ENCODE results near the gene VPS13C. TPM values are rescaled to one million over a fixed set of nuclear protein-coding genes. Genes with fewer than 3 reads are reported as not detected.

The VPS13C gene
- total RNA-seq, 1 donor from 2014 or later = 50.9 TPM

DNA sequence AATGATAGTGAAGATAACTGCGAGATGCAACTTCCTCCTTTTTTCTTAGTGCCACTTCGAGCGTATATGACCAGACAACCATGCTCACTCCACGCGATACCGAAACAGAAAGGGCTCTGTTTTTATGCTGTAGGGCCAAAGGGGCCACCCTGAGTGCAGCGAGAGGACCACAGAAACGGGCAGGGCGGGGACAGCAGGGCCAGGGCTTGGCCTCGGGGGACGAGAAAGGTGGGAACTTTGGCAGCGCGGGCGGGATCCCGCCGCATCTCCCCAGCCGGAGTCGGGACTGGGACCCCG is 483 bp downstream of the VPS13C start:
- no peak for TF ChIP-seq CTCF (IDR thresholded peaks at IDR 0.05; ENCODE audit: unreplicated experiment)
- Mint-ChIP-seq H3K4me1 (ENCODE audit: unreplicated experiment) (peaks cover 24% of the 10 kb centered on the region), H3K27me3 (ENCODE audit: unreplicated experiment) (peaks cover 1% of the 10 kb centered on the region), H3K9me3 (ENCODE audit: unreplicated experiment) (no peaks in the 10 kb centered on the region), H3K27ac (ENCODE audit: unreplicated experiment) (peak overlapping the region; percentile 40), H3K36me3 (ENCODE audit: low read depth, unreplicated experiment) (peaks cover 6% of the 10 kb centered on the region), H3K4me3 (ENCODE audit: unreplicated experiment) (peak overlapping the region; percentile 97)
- DNase-seq (ENCODE audit: low spot score) = no peak

GRCh38 chr15:62059108-62059815 is 985 bp downstream of the VPS13C start:
- Mint-ChIP-seq H3K9me3 (ENCODE audit: unreplicated experiment) (no peaks in the 10 kb centered on the region), H3K27ac (ENCODE audit: unreplicated experiment) (peak overlapping the region; percentile 40), H3K36me3 (ENCODE audit: low read depth, unreplicated experiment) (peaks cover 6% of the 10 kb centered on the region), H3K4me3 (ENCODE audit: unreplicated experiment) (peak overlapping the region; percentile 97), H3K4me1 (ENCODE audit: unreplicated experiment) (peaks cover 30% of the 10 kb centered on the region), H3K27me3 (ENCODE audit: unreplicated experiment) (peaks cover 2% of the 10 kb centered on the region)
- TF ChIP-seq CTCF (IDR thresholded peaks at IDR 0.05; ENCODE audit: unreplicated experiment) = no peak
- no peak for DNase-seq (ENCODE audit: low spot score)

DNA sequence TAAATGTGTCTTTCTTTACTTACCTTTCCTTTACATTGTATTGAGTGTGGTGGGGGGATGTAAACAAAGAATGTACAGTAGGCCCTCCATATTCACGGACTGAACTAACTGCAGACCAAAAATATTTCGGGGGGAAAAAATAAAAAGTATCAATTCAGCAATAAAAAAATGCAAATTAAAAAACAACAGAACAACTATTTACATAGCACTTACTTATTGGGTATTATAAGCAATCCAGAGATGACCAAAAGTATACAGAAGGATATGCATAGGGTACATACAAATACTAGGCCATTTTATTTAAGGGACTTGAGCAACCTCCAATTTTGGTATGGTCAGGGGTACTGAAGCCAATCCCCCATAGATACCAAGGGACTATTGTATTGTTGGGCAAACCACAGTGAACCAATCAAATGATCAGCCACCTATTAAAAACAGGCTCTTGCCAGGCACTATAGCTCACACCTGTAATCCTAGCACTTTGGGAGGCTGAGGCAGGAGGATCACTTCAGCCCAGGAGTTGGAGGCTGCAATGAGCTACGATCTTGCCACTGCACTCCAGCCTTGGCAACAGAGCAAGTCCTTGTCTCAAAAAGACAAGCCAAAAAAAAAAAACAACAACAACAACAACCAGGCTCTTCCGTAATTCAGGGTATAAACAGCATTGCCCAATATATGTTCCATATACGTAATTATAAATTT is 1.8 kb downstream of the VPS13C start:
- peaks cover 35% of the 10 kb centered on the region for H3K4me1 Mint-ChIP-seq (ENCODE audit: unreplicated experiment)
- DNase-seq (ENCODE audit: low spot score) = no peak
- no peaks in the 10 kb centered on the region for H3K9me3 Mint-ChIP-seq (ENCODE audit: unreplicated experiment)
- H3K27me3 Mint-ChIP-seq (ENCODE audit: unreplicated experiment) = peaks cover 4% of the 10 kb centered on the region
- H3K36me3 Mint-ChIP-seq (ENCODE audit: low read depth, unreplicated experiment) = peaks cover 6% of the 10 kb centered on the region
- H3K4me3 Mint-ChIP-seq (ENCODE audit: unreplicated experiment) = no peak overlapping the region
- TF ChIP-seq CTCF (IDR thresholded peaks at IDR 0.05; ENCODE audit: unreplicated experiment) = no peak
- no peak overlapping the region for H3K27ac Mint-ChIP-seq (ENCODE audit: unreplicated experiment)

GRCh38 chr15:62057341-62057980 is 2.8 kb downstream of the VPS13C start:
- peaks cover 40% of the 10 kb centered on the region for H3K4me1 Mint-ChIP-seq (ENCODE audit: unreplicated experiment)
- no peak for TF ChIP-seq CTCF (IDR thresholded peaks at IDR 0.05; ENCODE audit: unreplicated experiment)
- H3K36me3 Mint-ChIP-seq (ENCODE audit: low read depth, unreplicated experiment) = peaks cover 6% of the 10 kb centered on the region
- no peak for DNase-seq (ENCODE audit: low spot score)
- H3K27me3 Mint-ChIP-seq (ENCODE audit: unreplicated experiment) = peaks cover 3% of the 10 kb centered on the region
- no peak overlapping the region for H3K4me3 Mint-ChIP-seq (ENCODE audit: unreplicated experiment)
- H3K9me3 Mint-ChIP-seq (ENCODE audit: unreplicated experiment) = no peaks in the 10 kb centered on the region
- H3K27ac Mint-ChIP-seq (ENCODE audit: unreplicated experiment) = no peak overlapping the region

DNA sequence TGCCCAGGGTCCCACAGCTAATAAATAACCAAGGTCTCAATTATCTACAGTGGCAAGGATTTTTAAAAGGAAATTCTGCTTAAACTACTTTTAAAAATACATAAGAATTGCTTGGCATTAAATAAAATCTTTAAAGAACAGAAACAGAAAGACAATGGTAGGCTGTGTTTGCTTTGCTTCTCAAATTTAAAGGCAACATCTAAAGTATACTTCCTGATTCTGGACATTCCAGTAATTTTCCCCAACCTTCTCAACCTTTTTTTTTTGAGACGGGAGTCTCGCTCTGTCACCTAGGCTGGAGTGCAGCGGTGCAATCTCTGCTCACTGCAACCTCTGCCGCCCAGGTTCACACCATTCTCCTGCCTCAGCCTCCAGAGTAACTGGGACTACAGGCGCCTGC is 5.3 kb downstream of the VPS13C start:
- no peak for TF ChIP-seq CTCF (IDR thresholded peaks at IDR 0.05; ENCODE audit: unreplicated experiment)
- no peaks in the 10 kb centered on the region for H3K9me3 Mint-ChIP-seq (ENCODE audit: unreplicated experiment)
- no peak for DNase-seq (ENCODE audit: low spot score)
- H3K4me3 Mint-ChIP-seq (ENCODE audit: unreplicated experiment) = no peak overlapping the region
- H3K36me3 Mint-ChIP-seq (ENCODE audit: low read depth, unreplicated experiment) = peaks cover 6% of the 10 kb centered on the region
- H3K27ac Mint-ChIP-seq (ENCODE audit: unreplicated experiment) = no peak overlapping the region
- peaks cover 3% of the 10 kb centered on the region for H3K27me3 Mint-ChIP-seq (ENCODE audit: unreplicated experiment)
- peaks cover 45% of the 10 kb centered on the region for H3K4me1 Mint-ChIP-seq (ENCODE audit: unreplicated experiment)
